Measurements from ENCODE around the gene SOBP.

GRCh38 chr6:107567643-107568042 lies 77.7 kb downstream of the SOBP start:
- no peak for TF ChIP-seq CTCF (IDR thresholded peaks at IDR 0.05)
- TF ChIP-seq ZFX (IDR thresholded peaks at IDR 0.05; ENCODE audit: borderline replicate concordance) = no peak

Measured in 22Rv1 (cell line).